Natural killer cell (primary cell): ENCODE results near the gene ANXA7. TPM values are rescaled to one million over a fixed set of nuclear protein-coding genes. Genes with fewer than 3 reads are reported as not detected.
A peak's percentile ranks its signal among the peaks of the same experiment; 100 is the strongest.

ENCODE experiments used
- ATAC-seq, 3 donors: fragments of 150-1000 bp in 2 of 3; fragments of 200-7000 bp in 1 of 3; cut with Tn5 transposase; 1 replicate in 1 of 3; 2 replicates in 2 of 3; pipeline ENCODE4 v1.10.0; 2021; ENCODE audit warnings: mild to moderate bottlenecking in 2 of 3, moderate library complexity in 2 of 3
- DNase-seq, 2 donors: peaks; one replicate each; pipeline versions ENCODE4 v3.0.0 to v3.0.0-alpha.2; 2013 to 2021; ENCODE audit warnings: mixed read lengths in 1 of 2
- H3K27ac ChIP-seq: one replicate; pipeline ENCODE4 v1.5.1; 2013; ENCODE audit warnings: mild to moderate bottlenecking, low read length
- H3K27me3 ChIP-seq: one replicate; pipeline ENCODE4 v1.6.1; 2013; ENCODE audit warnings: low read length; ENCODE audit not compliant: control insufficient read depth, insufficient read depth
- H3K36me3 ChIP-seq: one replicate; pipeline ENCODE4 v1.6.1; 2013; ENCODE audit warnings: low read length; ENCODE audit not compliant: control insufficient read depth, insufficient read depth
- H3K4me1 ChIP-seq: one replicate; pipeline ENCODE4 v1.6.1; 2013; ENCODE audit warnings: low read length; ENCODE audit not compliant: control insufficient read depth, insufficient read depth
- H3K4me3 ChIP-seq: one replicate; pipeline ENCODE4 v1.5.1; 2013; ENCODE audit warnings: low read length
- H3K9me3 ChIP-seq: one replicate; pipeline ENCODE4 v1.6.1; 2013; ENCODE audit warnings: low read length; ENCODE audit not compliant: control insufficient read depth, insufficient read depth
- H3K27ac Mint-ChIP-seq, 2 donors: one replicate each; pipeline ENCODE4 v1.8.0; 2022; ENCODE audit warnings: mild to moderate bottlenecking in 2 of 2, mixed read lengths in 2 of 2, moderate library complexity in 1 of 2
- H3K27me3 Mint-ChIP-seq, 2 donors: one replicate each; pipeline ENCODE4 v1.8.0; 2022; ENCODE audit warnings: low read depth in 2 of 2, mixed read lengths in 2 of 2
- H3K36me3 Mint-ChIP-seq: one replicate; pipeline ENCODE4 v1.8.0; 2022; ENCODE audit warnings: mixed read lengths
- H3K4me1 Mint-ChIP-seq, 2 donors: one replicate each; pipeline ENCODE4 v1.8.0; 2022; ENCODE audit warnings: mixed read lengths in 2 of 2
- H3K4me3 Mint-ChIP-seq: one replicate; pipeline ENCODE4 v1.8.0; 2022; ENCODE audit warnings: mild to moderate bottlenecking, moderate library complexity, mixed read lengths
- H3K9me3 Mint-ChIP-seq, 2 donors: one replicate each; pipeline ENCODE4 v1.8.0; 2022; ENCODE audit warnings: mixed read lengths in 2 of 2
- WGBS: methylation state at CpG from one replicate; pipeline ENCODE4 v1.1.7; 2013; ENCODE audit warnings: missing lambda C conversion rate; ENCODE audit not compliant: insufficient coverage; 5-methylcytosine and 5-hydroxymethylcytosine counted together
- intact Hi-C: fragments of 100-400 bp; cut with micrococcal nuclease; formaldehyde crosslinking; loops from one replicate; pipeline ENCODE4 v1.14.2; 2022
- total RNA-seq, 4 donors: library from RNA; stranded (reverse); fragments of 120-200 nt in 1 of 4; gene quantifications; one replicate each; pipeline versions ENCODE4 v1.2.3 to v1.2.4, GENCODE V29; 2013 to 2022
- TF ChIP-seq, protein P1 (sequence below): fragments of 200-600 bp; IDR thresholded peaks from one replicate; pipeline ENCODE4 v1.8.0; 2022; ENCODE audit warnings: antibody characterized with exemption

The ANXA7 gene
- total RNA-seq, 3 donors from 2014 or later (not counting 1 experiment from before 2014, with no cell fraction given), result 61.0 to 82.0 (median 72.5) TPM

DNA sequence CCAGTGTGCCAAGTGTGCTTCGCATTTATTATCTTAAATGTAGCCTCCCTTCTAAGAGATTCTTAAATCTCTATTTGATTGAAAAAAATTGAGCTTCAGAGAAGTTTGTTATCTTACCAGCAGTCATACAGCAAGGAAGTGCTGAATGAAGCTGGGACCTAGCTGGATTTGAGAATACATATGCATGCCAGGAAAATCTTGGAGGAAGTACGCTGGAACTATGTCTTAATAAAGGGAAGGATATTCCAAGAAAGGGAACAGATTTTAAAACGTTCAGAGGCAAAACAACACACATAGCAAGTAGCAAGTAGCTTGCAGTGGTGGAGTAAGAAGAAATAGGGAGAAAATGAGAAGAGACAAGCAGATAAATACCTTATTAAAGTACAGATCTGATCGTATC lies 56.7 kb downstream of the ANXA7 start:
- Mint-ChIP-seq H3K9me3 (no peaks in the 10 kb centered on the region), H3K4me3 (peak overlapping the region; percentile 29), H3K36me3 (no peaks in the 10 kb centered on the region), H3K27me3 (peaks cover 9 to 14% of the 10 kb centered on the region in 2 donors), H3K4me1 (peaks cover 14% of the 10 kb centered on the region in 2 donors), H3K27ac (no peak overlapping the region)
- H3K36me3 ChIP-seq, result no peaks in the 10 kb centered on the region
- WGBS, result 46% methylated on average over 2 of the region's 4 CpGs
- H3K4me3 ChIP-seq, result no peak overlapping the region
- no peak overlapping the region for H3K27ac ChIP-seq
- TF ChIP-seq, protein P1, sequence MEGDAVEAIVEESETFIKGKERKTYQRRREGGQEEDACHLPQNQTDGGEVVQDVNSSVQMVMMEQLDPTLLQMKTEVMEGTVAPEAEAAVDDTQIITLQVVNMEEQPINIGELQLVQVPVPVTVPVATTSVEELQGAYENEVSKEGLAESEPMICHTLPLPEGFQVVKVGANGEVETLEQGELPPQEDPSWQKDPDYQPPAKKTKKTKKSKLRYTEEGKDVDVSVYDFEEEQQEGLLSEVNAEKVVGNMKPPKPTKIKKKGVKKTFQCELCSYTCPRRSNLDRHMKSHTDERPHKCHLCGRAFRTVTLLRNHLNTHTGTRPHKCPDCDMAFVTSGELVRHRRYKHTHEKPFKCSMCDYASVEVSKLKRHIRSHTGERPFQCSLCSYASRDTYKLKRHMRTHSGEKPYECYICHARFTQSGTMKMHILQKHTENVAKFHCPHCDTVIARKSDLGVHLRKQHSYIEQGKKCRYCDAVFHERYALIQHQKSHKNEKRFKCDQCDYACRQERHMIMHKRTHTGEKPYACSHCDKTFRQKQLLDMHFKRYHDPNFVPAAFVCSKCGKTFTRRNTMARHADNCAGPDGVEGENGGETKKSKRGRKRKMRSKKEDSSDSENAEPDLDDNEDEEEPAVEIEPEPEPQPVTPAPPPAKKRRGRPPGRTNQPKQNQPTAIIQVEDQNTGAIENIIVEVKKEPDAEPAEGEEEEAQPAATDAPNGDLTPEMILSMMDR, result no peak
- H3K27me3 ChIP-seq, result no peaks in the 10 kb centered on the region
- DNase-seq (no peak), ATAC-seq (no peak)
- intact Hi-C loops, result no loop called here
- H3K4me1 ChIP-seq, result peaks cover 6% of the 10 kb centered on the region
- no peaks in the 10 kb centered on the region for H3K9me3 ChIP-seq

DNA sequence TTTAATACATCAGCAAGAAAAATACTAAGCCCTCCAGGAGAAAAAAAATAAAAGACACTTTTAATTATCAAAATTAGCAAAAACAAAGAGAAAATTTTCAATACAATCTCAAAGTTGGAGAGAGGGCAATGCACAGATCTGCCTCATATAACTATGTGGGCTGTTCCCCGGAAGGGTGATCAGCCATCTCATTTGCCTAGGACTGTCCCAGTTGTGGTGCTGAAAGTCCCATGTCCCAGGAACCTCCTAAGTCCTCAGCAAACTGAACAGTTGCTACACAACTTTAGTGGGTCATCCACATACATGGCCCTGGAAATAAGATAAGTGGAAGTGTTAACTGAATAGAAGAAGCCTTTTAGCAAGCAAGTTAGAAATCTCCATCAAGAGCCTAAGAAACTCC lies 69.6 kb downstream of the ANXA7 start:
- no peak overlapping the region for H3K4me3 Mint-ChIP-seq
- WGBS, result 76% methylated on average over 1 of the region's 1 CpG
- Histone ChIP-seq H3K4me3 (no peak overlapping the region), H3K27me3 (no peaks in the 10 kb centered on the region), H3K36me3 (no peaks in the 10 kb centered on the region), H3K9me3 (no peaks in the 10 kb centered on the region), H3K4me1 (no peaks in the 10 kb centered on the region), H3K27ac (no peak overlapping the region)
- TF ChIP-seq, protein P1, result no peak
- ATAC-seq (no peak), DNase-seq (no peak)
- H3K27me3 Mint-ChIP-seq, result no peaks in the 10 kb centered on the region
- no peaks in the 10 kb centered on the region for H3K4me1 Mint-ChIP-seq
- no peak overlapping the region for H3K27ac Mint-ChIP-seq
- intact Hi-C loops, result no loop called here
- H3K9me3 Mint-ChIP-seq, result no peaks in the 10 kb centered on the region
- H3K36me3 Mint-ChIP-seq, result no peaks in the 10 kb centered on the region

DNA sequence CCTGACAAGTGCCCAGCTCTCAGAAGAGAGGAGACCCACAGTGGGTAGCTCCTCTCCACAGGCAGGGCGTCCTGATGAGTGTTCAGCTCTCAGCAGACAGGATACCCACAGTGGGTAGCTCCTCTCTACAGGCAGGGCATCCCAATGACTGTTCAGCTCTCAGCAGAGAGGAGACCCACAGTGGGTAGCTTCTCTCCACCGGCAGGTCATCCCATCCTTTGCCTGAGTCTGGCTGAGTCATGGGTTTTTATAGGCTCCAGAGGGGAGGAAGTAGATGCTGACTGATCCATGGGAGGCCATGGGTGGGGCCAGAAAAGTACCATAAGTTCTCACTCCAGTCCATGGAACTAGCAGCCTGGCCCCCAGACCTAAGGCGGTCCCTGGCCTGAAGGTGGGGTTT lies 73.7 kb downstream of the ANXA7 start:
- Histone ChIP-seq H3K9me3 (no peaks in the 10 kb centered on the region), H3K4me3 (no peak overlapping the region), H3K27me3 (no peaks in the 10 kb centered on the region), H3K27ac (no peak overlapping the region), H3K36me3 (no peaks in the 10 kb centered on the region), H3K4me1 (no peaks in the 10 kb centered on the region)
- H3K27ac Mint-ChIP-seq, result no peak overlapping the region
- no peak for ATAC-seq
- no peaks in the 10 kb centered on the region for H3K4me1 Mint-ChIP-seq
- no peak overlapping the region for H3K4me3 Mint-ChIP-seq
- H3K27me3 Mint-ChIP-seq, result no peaks in the 10 kb centered on the region
- intact Hi-C loops, result no loop called here
- TF ChIP-seq, protein P1, result no peak
- WGBS, result 88% methylated on average over 3 of the region's 3 CpGs
- H3K36me3 Mint-ChIP-seq, result no peaks in the 10 kb centered on the region
- DNase-seq, result no peak
- H3K9me3 Mint-ChIP-seq, result no peaks in the 10 kb centered on the region

DNA sequence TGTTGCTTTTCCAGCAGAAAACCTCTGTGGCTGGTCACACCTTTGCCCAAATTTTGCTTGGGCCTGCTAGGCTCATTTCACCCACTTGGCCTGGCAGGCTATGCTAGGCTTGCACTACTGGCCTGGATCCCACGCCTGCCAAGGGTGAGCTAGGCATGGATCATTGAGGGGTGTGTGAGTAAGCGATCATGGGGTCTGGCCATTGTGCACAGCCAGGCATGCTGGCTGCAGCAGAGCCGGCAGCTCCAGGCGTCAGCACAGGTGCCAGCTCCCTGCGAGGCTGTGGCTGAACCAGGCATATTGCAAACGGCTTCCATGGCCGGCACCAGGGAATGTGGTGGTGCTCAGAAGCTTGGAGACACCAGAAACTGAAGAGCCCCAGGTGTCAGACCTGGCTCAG lies 74.4 kb downstream of the ANXA7 start:
- no peak for ATAC-seq
- Mint-ChIP-seq H3K4me3 (no peak overlapping the region), H3K27ac (no peak overlapping the region), H3K9me3 (no peaks in the 10 kb centered on the region), H3K27me3 (no peaks in the 10 kb centered on the region), H3K36me3 (no peaks in the 10 kb centered on the region), H3K4me1 (no peaks in the 10 kb centered on the region)
- no peaks in the 10 kb centered on the region for H3K36me3 ChIP-seq
- 95% methylated on average over 7 of the region's 7 CpGs for WGBS
- H3K4me1 ChIP-seq, result no peaks in the 10 kb centered on the region
- H3K27me3 ChIP-seq, result no peaks in the 10 kb centered on the region
- TF ChIP-seq, protein P1, result no peak
- no peak overlapping the region for H3K4me3 ChIP-seq
- intact Hi-C loops, result no loop called here
- no peak overlapping the region for H3K27ac ChIP-seq
- H3K9me3 ChIP-seq, result no peaks in the 10 kb centered on the region
- DNase-seq, result no peak
